ENCODE measurements around the gene ZDHHC11.
"Not testable (repeated sequence)": the region's sequence is repeated elsewhere in the genome, so short reads cannot be mapped to it uniquely, and the experiment has no call there.

The ZDHHC11 gene

DNA sequence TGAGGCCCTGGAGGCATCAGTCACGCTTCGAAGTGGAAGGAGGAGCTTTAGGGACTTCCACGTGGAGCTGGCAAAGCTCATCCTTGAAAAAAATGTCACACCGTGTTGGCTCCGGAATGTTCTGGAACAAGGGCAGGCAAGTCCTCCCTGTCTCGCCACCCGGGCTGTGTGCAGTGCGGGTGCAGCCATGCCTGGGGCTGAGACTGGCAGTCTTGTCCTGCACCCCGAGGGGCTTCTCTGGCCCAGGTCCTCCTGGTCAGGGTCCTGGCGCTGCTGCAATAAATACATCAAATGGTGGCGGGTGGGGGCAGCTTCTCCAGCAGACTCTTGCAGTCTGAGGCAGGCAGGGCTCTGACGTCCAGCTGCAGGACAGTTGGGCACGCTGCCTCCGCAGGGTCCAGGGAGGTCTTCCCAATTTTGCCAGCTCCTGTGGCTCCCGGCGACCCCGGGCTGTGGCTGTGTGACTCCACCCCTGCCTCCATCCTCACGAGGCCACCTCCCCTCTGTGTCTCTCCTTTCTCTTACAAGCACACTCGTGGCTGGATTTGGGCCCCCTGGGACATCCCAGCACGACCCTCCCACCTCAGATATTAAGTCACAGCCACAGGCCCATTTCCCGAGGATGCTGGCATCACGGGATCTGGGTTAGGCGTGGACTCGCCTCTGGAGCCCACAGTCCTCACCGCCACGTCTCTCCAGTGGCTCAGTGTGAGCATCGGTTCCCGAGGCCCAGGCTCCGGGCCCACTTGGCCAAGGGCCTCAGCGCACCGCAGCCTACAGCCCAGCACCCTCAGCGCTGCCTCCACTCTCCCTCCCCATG is 8.2 kb downstream of the ZDHHC11 start:
- DNase-seq: not testable (repeated sequence)

DNA sequence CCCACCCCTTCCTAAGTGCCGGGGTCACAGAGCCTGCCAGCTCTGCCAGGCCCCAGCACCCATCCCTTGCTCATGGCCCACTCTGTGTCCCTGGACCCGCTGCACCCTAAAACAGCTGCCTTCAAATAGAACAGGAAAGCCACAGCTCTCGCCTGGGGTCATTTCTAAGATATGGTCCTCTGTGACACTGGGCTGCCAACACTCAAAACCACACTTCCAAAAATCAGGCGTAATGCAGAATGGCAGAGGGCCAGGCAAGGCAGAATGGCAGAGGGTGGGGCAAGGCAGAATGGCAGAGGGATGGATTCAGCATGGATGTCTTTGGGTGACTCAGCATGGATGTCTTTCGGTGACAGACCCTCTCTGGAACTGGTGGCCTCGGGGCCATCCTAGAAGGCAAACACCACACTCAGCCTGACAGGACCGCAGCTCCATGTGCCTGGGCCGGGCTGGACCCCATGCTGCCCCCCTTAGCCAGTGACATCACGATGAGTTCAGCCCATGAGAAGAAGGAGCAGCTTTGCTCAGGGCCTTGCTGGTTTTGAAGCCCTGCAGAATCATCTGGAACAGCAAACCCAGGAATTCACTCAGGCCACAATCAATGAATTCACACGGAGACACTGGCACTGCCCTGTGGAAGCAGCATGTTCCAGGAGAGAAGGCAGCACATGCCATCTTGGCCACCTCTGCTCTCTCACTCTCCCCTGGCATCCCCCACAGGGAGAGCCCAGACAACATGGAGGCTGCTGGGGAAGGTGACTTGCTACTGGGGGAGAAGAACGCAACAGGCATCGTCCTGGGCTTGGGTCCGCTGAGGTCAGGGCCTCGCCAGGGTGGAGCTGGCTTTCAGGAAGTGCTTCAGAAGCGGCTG is 9.0 kb downstream of the ZDHHC11 start:
- DNase-seq: not testable (repeated sequence)

- DNase-seq: not testable (repeated sequence)
Observed at GRCh38 chr5:840974-841435, 9.8 kb downstream of the ZDHHC11 start.

GRCh38 chr5:840118-840973 is 10.4 kb downstream of the ZDHHC11 start:
- DNase-seq: not testable (repeated sequence)

- DNase-seq: not testable (repeated sequence)
Observed at GRCh38 chr5:838431-838851, 12.3 kb downstream of the ZDHHC11 start.

DNA sequence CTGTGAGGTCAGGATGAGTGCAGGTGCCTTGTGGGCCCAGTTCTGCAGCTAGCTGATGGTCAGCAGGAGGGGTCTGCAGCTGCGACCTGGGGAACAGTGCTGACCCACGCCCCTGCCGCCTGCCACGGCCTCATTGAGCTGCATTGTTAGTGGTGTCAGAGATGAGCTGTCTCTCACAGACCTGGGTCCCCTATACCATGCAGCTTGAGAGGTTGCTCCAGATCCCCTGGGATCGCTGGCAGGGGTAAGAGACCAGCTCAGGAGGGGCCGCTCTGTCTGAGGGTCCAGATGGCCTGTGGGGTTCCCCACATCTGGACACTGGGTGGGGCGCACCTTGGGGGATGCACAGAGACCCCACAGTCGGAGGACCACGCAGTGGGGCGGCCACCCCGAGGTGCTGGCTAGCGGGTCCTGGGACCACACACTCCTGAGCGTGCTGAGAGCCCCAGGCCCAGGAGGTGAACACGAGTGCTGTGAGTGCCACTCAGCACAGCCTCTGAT is 13.1 kb downstream of the ZDHHC11 start:
- not testable (repeated sequence) for DNase-seq

- not testable (repeated sequence) for DNase-seq
Observed at GRCh38 chr5:835933-836612, 14.7 kb downstream of the ZDHHC11 start.

- DNase-seq: not testable (repeated sequence)
Observed at GRCh38 chr5:834013-834412, 16.8 kb downstream of the ZDHHC11 start.

DNA sequence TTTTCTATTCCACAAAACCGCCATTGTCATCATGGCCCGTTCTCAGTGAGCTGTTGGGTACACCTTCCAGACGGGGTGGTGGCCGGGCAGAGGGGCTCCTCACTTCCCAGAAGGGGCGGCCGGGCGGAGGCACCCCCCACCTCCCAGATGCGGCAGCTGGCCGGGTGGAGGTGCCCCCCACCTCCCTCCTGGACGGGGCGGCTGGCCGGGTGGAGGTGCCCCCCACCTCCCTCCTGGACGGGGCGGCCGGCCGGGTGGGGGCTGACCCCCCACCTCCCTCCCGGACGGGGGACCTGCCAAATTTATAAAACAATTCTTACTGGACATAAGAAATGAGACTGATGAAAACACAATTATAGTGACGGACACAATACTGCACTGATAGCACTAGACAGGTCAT is 22.6 kb downstream of the ZDHHC11 start:
- not testable (repeated sequence) for DNase-seq

DNA sequence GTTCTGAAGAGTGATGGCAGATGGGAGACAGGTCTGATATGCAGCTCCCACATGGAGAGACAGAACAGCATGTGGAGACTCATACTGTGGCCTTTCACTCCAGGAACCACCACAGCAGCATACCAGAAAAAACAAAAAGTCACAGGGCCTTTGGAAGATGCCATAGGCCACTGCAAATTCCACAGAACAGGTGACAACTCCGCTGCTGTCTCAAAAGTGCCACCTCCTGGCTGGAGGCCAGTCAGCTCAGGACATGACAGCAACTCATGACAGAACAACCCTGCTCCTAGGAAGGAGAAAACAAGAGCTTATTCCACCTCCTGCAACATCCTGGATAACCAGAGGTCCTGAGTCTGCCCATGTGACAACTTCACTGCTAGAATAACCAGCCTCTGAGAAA is 25.2 kb downstream of the ZDHHC11 start:
- DNase-seq: not testable (repeated sequence)

DNA sequence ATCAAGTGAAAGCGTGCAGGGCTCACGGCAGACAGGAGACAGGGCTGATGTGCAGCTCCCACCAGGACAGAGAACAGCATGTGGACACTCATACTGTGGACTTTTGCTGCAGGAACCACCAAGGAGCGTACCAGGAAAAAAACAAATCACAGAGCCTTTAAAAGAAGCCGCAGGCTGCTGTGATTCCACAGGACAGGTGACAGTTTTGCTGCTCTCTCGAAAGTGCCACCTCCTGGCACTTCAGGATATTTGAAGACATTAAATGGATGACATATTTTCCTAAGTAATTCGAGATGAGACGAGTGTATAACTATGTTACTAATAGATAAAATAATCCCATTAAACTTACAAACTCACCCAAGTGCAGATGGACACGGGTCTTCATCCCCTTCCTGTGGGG is 29.3 kb downstream of the ZDHHC11 start:
- DNase-seq: no peak

DNA sequence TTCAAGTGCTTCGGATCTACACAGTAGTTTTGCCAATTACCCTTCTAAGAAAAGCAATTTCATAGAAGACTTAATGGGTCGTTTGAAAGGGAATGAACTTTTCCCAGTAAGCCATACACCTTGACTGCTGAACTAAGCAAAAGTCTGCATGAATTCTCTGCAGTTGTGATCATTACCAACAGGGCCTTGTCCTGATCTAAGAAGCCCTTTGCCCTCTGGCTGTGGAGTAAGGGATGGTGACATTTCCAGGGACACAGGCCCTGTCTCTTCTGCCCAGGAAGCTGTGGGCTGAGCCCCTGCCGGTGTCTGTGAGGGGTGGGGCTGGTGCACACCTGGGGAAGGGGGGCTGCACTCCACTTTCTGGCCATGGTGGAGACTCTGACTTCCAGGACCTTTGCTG is 30.5 kb downstream of the ZDHHC11 start:
- DNase-seq: no peak

DNA sequence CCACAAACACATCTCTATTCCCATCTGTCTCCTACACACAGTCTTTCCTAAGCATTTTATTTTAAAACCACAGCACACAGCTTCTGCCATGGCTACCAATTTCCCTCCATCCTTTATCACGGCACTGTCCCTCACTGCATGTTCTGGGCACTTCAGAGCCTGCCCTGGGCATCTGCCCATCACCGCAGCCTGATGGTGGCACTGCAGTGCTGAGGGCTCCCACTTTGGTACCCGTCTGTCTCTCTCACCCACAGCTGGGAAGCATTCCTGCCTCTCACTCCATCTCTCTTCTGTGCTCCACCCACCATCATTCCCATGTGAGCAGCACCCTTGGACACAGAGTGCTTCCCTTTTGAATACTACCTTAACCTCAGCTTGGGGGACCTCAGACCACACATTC is 31.7 kb downstream of the ZDHHC11 start:
- no peak for DNase-seq

GRCh38 chr5:816176-816575 is 34.6 kb downstream of the ZDHHC11 start:
- DNase-seq: no peak

- no peak for DNase-seq
Observed at GRCh38 chr5:815449-815848, 35.3 kb downstream of the ZDHHC11 start.

DNA sequence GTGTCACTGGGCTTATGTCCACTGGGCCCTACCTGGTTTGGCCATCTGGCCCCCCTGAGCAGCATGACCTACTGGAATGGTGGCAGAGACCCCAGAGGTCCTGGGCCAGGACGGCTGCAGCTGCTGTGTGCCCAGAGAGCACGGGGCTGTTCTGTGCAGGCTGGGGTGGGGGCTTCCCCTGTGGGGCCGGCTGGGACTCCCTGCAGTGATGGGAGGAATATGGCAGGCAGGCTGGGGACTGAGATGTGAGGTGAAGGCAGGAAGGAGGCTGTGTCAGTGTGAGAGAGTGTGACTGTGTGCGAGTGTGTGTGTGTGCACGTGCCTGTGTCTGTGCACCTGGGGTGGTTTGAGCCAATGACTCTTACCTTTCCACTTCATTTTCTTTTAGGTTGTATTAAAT is 37.2 kb downstream of the ZDHHC11 start:
- not testable (repeated sequence) for DNase-seq

DNA sequence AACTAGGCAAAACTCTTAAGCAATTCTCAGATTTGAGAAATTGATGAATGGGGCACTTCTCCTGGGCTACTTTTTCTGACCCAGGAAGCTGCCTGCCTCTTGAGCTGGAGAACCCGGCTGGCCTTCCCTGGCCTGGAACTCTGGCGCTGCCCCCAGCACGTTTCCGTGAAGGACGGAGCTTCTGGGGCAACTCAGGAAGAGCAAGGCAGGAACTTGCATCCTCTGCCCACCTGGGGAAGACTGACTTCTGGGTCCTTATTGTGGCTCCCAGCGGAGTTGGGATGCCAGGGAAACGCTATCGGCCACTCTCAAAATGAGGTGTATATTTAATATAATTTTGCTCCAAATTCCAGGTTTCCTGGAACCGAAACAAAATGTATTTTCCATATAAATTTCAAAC is 39.4 kb downstream of the ZDHHC11 start:
- not testable (repeated sequence) for DNase-seq

DNA sequence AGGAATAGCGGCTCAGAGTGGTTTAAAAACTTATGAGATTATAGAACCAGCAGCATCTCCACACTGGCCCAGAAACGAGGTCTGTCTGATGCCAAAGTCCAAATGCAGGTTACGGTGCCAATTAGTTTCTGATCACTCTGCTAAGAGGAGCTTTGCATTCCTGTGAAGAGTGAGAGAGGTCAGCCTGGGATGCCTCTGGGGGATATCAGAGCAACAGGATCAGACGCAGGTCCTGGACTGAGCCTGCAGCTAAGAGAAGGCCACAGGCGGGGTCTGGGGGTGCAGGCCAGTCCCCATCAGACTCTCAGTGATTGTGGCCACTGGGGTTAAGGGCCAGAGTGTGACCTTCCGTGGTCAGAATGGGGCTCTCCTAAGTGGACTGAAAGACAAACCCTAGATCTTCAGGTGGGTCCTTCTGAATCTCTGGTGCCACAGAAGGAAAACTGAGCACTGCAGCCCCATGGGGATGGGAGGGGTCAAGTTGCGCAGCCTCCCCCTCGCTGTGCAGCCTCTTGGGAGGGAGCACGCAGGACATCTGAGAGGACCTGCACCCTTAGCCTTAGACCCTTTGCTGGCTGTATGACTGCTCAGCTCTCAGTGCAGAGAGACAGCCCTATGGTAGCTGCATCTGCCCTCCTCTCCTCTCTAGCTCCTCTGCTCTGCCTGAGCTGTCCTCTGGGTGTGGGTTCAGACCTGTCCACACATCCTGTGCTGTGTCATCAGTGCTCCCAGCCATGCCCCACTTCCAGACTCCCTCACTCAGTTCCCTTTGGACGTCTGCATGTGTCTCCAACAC is 42.9 kb downstream of the ZDHHC11 start:
- not testable (repeated sequence) for DNase-seq

DNA sequence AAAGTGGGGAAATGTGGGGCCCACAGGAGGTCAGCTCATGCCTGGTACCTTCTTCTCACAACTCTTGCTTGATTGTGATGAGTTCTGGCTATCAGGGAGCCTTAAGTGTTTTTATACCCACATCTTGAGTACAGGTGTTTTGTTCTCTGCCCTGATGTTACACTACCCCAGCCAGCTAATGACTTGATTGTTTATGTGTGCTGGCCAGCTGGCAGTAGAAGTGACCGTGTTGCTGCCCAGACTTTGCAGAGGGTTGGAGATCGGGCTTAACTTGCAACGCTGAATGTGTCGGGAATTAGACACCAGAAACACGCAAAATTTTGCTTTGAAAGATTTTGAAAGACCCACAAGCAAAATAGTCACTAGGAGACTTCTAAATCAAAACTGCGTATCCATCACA is 49.3 kb downstream of the ZDHHC11 start:
- no peak for DNase-seq

DNA sequence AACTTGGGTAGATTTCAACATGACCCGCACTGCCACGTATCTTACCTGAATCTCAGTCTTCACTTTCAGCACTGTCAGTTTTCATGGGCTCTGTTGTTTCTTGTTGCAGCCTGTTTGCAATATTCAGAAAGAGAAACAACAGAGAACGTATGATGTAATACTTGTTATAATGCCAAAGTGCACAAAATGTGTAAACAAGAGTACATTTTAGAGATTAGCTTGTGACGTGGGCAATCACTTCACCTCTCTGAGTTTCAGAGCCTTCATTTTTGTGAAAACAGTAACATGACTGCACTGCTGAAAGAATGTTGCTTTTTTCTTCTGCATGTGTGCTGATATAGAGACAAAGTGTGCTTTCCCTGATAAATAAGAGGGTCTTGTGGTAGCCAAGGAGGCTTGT is 49.7 kb downstream of the ZDHHC11 start:
- DNase-seq: not testable (repeated sequence)

Data from NCI-H2227 treated with DMSO at 0.1 percent for 48 hours (cell line).